ENCODE data around the gene EMP3. TPM values are rescaled to one million over a fixed set of nuclear protein-coding genes. Genes with fewer than 3 reads are reported as not detected.
A peak's percentile ranks its signal among the peaks of the same experiment; 100 is the strongest.
"Not testable (repeated sequence)": the region's sequence is repeated elsewhere in the genome, so short reads cannot be mapped to it uniquely, and the experiment has no call there.

The EMP3 gene
- total RNA-seq, result 7.0 TPM

DNA sequence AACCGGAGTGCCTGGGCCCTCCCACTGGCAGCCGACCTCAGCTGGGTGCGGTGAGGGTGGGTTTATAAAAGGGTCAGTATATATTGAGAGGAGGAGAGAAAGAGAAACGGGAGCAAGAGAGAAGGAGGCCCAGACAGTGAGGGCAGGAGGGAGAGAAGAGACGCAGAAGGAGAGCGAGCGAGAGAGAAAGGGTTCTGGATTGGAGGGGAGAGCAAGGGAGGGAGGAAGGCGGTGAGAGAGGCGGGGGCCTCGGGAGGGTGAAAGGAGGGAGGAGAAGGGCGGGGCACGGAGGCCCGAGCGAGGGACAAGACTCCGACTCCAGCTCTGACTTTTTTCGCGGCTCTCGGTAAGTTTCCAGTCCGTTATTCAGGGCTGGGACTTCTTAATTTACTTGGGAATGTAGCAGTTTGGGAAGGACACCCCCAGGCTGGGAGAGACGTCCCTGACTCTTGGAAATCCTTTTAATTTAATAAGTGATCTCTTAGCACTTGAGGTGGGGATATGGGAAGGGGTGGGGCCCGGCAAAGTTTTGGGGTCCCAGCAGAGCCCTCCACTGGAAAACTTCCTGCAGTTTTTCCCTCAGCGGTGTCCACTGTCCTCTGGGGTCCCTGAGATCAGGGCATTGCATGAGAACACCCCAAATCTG, at the start of gene EMP3:
TSS of gene EMP3 (plus strand) at position 288 of the 646 bp plus-strand sequence. CDS start 1,293 bp downstream, outside the sequence.
- no peak for DNase-seq

DNA sequence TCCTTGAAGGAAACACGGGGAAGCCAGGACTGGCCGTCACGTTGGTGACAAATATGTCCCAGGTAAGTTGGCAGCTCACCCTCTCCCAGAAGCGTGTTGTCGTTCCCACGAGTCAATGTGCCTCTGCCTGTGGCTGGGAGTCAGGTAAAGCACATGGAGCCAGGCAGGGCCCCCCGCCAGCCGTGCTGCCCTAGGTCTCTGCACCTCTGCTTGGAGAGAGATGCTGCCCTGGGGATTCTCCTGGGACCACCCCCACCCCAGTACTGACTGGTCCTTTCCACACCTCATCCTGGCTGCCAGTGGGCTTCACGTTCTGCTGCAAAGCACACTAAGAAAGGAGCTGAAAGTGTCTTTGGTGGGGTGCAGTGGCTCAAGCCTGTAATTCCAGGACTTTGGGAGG, 45.6 kb upstream of the EMP3 start:
- DNase-seq, result no peak

GRCh38 chr19:48283908-48284307, 41.4 kb upstream of the EMP3 start:
- DNase-seq, result no peak

DNA sequence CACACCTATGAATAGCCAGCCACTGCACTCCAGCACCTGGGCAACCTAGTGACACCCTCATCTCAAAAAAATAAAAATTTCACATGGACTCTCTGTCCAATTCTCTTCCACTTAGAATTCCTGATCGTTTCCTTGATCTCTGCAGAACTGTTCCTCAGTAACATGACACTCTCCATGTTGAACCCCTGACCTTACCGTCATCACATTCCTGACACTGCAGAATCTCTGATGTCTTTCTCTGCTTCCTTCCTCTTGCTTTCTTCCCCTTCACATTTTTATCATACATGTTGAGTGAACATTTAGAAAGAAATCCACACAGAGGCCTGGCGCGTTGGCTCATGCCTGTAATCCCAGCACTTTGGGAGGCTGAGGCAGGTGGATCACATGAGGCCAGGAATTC, 40.5 kb upstream of the EMP3 start:
- DNase-seq, result no peak

- DNase-seq, result no peak
These were observed 37.6 kb upstream of the EMP3 start for GRCh38 chr19:48287748-48288147.

DNA sequence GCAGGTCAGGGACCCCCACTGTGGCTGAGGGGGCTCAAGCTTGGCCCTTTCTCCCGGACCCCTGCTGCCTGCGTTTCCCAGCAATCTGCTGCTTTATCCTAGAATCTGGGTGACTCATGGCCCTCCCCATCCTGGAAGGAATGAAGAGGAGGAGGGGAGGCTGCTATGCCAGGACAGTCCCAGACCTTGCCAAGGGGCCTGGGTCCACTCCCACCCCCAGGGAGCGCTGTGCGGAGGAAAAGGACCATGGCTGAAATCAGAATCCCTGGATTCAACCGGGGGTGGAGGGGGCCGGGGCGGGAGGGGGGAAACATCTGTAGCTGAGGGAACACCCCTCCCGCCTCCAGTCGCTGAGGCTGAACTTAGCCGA, 35.0 kb upstream of the EMP3 start:
- no peak for DNase-seq

DNA sequence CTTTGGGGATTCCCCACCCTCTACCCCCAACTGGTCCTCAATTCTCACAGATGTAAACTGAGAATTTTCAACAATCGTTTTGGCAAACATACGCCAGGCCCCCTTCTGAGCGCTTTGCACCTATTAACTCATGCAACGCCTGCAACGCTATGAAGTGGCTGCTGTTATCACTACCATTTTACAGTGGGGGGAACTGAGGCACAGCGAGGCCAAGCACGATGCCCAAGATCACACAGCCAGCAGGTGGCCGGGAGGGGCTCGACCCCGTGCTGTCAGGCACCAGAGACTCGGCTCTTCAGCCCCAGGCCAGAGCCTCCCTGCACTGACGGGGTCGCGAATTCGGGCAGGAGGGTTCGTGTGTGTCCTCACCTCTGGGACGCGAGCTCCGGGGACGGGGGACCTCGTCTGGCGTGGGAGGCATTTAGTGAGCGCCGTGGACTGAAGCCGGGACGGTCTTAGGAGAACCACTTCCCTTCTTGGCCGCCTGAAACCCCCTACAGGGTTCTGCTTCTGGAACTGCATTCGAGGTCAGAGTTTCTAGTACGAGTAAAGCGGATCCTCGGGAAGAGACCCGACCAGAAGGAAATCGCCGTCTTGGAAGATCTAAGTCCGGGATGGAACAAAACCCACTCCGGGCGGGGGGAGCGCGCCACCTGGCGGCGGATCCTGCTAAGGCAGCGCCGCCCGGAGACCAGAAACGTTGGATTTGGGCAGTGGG, 34.4 kb upstream of the EMP3 start:
- peak; percentile 49 for DNase-seq

GRCh38 chr19:48291489-48291815, 33.9 kb upstream of the EMP3 start:
- not testable (repeated sequence) for DNase-seq

DNA sequence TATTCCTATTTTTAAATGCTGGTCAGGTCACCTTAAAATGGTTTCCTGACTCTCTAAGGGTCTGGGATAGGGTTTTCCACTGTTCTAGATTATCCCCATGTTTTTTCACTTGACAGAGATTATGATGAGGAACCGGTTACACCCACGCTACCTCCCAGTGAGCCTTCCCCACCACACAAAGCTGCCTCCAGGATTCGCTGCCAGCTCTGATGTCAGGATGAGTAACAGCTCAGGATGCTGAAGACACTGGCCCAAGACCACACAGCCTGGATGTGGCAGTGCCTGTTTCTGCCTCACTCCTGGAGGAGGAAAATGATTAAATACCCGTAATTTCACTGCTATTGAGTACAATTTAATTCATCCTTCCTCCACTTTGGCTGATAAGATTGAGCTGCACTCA, 32.6 kb upstream of the EMP3 start:
- no peak for DNase-seq

DNA sequence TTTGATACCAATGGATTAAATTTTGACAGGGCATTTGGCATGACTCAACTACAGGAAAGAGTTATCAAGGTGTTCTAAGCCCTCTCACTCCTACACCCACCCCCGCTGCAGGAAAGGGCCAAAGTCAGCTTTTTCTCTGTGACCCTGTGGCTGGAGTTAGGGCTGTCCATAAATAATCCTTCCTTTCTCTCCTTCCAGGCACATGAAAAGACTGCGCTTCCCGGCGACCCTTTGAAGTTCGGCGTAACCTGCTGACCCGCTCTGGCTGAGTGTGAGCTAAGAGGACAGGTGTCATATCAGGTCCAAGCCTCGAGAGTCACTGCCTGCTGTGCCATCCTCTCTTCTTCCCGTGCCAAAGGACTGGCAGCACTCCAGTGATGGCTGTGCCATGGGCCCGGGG, 29.9 kb upstream of the EMP3 start:
- DNase-seq, result no peak

- DNase-seq, result no peak
These were observed 28.2 kb upstream of the EMP3 start for GRCh38 chr19:48296963-48297734.

DNA sequence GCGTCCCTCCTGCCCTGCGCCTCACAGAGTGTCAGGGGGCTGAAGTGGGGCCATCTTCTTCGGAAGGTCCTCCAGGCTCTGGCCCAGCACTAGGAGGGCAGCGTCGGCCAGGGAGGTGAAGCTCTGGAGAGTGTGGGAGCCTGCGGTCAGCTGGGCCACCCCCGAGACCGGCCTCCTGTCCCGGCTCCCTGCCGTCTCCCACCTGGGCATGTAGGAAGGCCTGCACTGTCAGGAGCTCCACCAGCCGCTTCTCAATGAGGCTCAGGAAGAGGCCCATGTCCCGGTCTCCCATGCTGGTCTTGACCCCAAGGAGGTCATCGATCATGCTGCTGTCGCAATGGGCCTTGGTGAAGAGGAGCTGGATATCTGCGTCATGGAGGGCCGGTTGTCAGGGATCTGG, 27.4 kb upstream of the EMP3 start:
- no peak for DNase-seq

GRCh38 chr19:48301886-48302599, 23.3 kb upstream of the EMP3 start:
- DNase-seq, result no peak

DNA sequence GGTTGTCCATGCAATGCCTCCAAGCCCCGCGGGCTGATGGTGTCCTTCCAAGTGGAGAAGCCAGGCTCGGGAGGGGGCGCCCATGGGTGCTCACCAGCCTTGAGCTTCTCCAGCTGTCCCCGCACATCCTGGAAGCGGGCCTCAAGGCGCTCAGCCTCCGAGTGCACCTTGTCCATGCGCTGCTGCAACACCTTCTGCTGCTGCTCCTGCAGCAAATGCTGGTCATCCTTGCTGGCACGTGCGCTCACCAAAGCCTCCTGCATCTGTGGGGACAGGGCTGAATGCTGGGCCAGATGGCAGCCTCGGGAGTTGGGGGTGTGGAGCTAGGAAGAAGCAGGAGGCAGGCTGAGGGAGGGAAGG, 22.8 kb upstream of the EMP3 start:
- no peak for DNase-seq

DNA sequence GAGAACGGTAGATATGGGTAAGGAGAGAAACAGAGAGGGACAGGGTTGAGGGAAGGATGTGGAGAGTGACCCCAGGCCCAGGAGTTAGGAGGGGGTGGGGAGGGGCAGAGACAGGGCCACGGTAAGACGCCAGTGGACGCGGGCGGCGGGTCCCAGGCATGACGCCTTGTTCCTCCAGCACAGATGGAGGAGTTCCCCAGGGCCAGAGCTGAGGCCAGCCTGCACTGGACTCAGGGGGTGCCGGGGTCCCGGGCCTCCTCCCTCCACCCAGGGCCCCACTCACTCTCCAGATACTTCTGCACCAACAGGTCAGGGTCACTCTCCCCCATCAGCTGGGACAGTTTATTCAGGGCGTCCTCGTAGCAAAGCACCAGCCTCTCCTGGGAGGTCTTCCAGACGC, 22.0 kb upstream of the EMP3 start:
- DNase-seq, result no peak

GRCh38 chr19:48303866-48304265, 21.5 kb upstream of the EMP3 start:
- no peak for DNase-seq

DNA sequence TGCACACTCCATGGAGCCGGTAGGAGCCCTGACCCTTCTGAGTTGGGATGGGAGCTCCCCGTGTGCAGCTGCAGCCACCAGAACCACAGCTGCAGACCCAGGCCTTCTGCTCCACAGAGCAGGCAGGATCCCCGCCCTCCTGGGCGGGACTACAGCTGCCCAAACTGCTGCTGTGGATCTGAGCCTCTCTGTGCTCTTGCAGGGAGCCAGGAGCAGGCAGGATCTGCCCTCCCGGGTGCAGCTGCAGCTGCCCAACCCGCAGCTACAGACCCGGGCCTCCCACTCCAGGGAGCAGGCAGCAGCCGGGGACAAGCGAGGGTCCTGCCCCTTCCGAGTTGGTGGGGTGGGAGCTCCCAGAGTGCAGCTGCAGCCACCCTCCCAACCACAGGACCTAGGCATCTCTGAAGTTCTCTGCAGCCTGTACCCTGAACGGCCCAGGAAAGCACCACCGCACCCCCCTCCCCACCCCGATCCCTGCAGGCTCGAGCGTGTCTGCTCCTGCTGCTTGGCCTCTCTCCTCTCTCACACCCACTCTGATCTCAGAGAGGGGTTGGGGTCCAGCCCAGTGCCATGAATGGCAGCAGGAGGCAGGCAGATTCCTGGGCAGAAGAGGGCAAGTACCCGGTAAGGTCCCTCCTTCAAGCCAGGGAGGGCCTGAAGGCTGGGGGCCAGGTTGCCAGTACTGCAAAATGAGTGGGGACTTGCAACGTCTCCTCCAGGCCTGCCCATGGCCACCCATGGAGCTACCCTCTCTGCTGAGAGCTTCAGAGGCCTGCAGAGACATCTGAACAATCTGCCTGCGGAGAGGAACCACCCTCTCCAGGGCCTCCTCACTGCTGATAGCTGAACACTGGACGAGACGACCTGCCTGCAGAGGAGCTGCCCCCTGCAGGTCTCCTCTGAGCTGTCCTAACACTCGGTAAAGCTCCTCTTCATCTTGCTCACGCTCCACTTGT, 16.4 kb upstream of the EMP3 start:
- DNase-seq, result no peak

DNA sequence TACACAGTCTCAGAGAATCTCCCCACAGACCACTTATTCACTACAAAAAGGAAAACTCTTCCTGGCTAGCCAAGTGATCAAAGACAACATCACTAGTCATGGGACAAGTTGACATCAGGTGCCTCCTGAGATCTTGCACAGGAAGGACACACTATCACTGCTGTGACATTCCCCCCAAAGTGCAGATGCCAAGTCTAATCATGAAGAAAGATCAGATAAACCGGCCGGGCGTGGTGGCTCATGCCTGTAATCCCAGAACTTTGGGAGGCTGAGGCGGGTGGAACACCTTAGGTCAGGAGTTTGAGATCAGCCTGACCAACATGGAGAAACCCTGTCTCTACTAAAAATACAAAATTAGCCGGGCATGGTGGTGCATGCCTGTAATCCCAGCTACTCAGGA, 15.6 kb upstream of the EMP3 start:
- not testable (repeated sequence) for DNase-seq

GRCh38 chr19:48310227-48310626, 15.1 kb upstream of the EMP3 start:
- DNase-seq, result no peak

GRCh38 chr19:48311384-48311783, 14.0 kb upstream of the EMP3 start:
- no peak for DNase-seq

GRCh38 chr19:48315712-48316111, 9.6 kb upstream of the EMP3 start:
- DNase-seq, result no peak

- not testable (repeated sequence) for DNase-seq
These were observed 7.7 kb upstream of the EMP3 start for GRCh38 chr19:48317708-48317960.

All from occipital lobe (tissue), 2 donors.